ENCODE data around the gene PEX10.

DNA sequence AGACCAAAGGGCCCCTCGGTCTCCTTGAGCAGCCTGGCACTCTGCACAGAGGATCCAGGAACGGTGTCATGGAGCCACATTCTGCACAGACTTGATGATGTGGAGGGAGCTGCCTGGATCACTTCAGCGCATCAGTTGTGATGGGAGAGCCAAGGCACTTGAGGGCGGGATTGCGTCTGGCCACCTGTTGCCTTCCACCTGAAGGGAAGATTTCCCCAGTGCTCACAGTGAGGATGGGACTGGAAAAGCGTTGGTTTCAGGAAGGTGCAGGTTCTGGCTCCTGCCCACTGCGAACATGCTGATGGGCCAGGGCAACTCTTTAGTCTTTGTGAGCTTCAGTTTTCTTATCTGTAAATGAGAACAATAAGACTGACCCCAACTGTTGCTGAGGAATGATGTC lies 18.1 kb downstream of the PEX10 start:
- TF ChIP-seq, protein P1, sequence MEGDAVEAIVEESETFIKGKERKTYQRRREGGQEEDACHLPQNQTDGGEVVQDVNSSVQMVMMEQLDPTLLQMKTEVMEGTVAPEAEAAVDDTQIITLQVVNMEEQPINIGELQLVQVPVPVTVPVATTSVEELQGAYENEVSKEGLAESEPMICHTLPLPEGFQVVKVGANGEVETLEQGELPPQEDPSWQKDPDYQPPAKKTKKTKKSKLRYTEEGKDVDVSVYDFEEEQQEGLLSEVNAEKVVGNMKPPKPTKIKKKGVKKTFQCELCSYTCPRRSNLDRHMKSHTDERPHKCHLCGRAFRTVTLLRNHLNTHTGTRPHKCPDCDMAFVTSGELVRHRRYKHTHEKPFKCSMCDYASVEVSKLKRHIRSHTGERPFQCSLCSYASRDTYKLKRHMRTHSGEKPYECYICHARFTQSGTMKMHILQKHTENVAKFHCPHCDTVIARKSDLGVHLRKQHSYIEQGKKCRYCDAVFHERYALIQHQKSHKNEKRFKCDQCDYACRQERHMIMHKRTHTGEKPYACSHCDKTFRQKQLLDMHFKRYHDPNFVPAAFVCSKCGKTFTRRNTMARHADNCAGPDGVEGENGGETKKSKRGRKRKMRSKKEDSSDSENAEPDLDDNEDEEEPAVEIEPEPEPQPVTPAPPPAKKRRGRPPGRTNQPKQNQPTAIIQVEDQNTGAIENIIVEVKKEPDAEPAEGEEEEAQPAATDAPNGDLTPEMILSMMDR (conservative IDR thresholded peaks at IDR 0.05), result no peak
- TF ChIP-seq ZFX (IDR thresholded peaks at IDR 0.05), result no peak

Measured in C4-2B (cell line).